SK-MEL-5 (cell line): ENCODE measurements around the gene NINJ1. TPM values are rescaled to one million over a fixed set of nuclear protein-coding genes. Genes with fewer than 3 reads are reported as not detected.
A peak's percentile ranks its signal among the peaks of the same experiment; 100 is the strongest.
"Not testable (repeated sequence)": the region's sequence is repeated elsewhere in the genome, so short reads cannot be mapped to it uniquely, and the experiment has no call there.

Experiments
- DNase-seq: peaks from one replicate; pipeline ENCODE4 v3.0.0-alpha.2; 2016; ENCODE audit warnings: low read depth, low spot score
- in situ Hi-C: cut with HindIII; loops from 2 replicates; pipeline ENCODE4 v1.10.0; 2016; ENCODE audit warnings: low sequenced_read_pairs, high pct_unique_total_duplicates, low pct_unique_long_range_greater_than_20kb
- total RNA-seq: library from RNA; depleted of rRNA; stranded (reverse); fragments of >200 nt; shearing (Covaris generic); gene quantifications from 2 replicates; pipeline ENCODE4 v1.2.3, GENCODE V29; 2014

NINJ1 gene
- total RNA-seq, 1 experiment from 2014 or later, result 81.3 TPM

DNA sequence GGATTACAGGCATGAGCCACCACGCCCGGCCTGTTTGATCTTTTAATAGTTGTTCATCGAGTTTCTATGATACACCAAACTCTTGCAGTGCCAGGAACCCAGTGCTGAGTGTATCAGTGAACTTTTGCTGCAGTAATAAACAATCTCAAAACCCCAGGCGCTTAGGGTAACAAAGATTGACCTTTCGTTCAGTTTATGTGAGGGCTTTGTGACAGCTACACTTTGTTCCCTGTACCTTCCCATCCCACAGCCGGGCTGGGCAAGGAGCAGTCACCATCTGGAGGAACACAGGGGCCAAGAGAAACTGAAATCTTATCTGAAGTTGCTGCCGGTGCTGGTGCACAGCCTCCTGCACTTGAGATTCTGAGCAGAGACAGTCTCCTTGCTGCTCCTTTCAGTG, 32.6 kb upstream of the NINJ1 start:
- no peak for DNase-seq
- in situ Hi-C loops, result no loop called here

DNA sequence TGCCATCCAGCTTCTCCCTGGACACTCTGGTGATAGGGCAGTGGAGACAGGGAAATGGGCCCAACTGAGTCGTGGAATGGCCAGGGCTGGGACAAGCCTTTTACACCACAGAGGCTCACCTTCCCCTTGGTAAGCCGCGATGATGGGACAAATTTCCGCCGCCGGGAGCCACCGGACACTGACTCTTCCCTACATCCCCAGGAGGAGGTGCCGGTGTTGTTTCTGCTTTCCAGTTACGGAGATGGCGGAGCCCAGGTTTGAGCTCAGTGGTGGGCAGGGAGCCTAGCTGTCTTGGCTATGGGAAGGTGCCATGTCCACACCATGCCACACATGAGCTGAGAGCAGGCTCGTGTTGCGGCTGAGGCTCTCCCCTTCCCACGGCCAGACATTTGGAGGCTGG, 30.0 kb upstream of the NINJ1 start:
- in situ Hi-C loops, result no loop called here
- no peak for DNase-seq

DNA sequence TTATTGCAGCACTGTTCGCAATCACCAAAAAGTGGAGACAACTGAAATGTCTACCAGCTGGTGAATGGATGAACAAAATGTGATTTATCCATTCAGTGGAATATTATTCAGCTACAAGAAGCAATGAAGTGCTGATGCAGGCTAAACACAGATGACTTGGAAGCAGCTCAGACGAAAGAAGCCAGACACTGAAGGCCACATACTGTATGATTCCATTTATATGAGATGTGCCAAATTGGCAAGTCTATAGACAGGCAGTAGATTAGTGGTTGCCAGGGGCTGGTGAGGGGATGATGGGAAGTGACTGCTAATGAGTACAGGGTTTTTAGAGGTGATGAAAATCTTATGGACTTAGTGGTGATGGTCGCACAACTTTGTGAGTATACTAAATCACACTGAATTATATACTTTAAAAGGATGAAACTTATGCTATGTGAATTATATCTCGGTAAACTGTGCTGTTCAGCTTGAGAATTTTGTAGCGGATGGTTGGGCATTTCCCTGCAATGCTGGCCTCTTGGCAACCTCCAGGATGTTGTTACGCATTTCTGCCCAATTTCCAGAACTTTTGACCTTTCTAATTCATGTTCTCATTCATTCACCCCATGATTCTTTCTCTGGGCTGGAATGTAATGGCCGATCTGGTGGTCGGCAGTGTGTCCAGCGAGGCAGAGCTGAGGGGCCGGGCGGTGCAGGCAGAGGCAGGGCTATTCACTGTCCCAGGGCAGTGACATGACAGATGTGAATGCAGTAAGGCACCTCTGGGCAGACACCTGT, 27.9 kb upstream of the NINJ1 start:
- DNase-seq, result no peak
- in situ Hi-C loops, result no loop called here

DNA sequence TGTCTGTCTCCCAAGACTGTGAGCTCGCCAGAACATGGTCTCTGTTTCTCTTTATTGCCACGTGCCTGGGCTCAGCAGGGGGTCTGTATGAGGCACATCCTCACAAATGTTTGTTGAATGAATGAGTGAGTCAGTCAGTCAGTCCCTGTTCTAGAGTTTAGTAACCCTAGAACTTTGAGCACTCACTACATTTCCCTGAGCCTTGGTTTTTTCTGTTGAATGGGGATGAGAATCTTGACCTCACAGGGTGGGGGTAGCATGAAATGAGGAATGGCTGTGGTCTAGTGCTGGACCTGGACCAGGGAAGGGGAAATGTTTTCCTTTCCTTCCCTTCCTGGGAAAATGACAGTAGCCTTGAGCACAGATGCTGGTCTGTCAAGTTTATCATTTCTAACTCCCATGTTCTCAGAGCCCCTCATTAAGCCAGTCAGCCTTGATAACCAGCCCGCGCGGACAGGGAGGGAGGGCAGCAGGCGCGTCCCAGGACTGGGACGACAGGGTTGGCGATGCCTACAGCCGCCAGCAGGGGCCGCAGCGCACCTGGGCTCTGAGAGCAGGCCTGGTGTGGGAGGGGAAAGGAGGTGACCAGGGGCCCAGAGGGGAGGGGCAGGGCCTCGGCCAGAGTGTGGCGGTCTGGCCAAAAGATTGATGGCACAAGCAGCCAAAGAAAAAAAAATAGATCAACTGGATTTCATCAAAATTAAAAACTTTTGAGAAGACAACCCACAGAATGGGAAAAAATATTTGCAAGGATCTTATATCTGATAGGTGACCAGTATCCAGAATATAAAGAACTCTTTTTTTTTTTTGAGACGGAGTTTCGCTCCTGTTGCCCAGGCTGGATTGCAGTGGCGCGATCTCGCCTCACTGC, 25.8 kb upstream of the NINJ1 start:
- in situ Hi-C loops, result no loop called here
- DNase-seq, result peak; percentile 86

DNA sequence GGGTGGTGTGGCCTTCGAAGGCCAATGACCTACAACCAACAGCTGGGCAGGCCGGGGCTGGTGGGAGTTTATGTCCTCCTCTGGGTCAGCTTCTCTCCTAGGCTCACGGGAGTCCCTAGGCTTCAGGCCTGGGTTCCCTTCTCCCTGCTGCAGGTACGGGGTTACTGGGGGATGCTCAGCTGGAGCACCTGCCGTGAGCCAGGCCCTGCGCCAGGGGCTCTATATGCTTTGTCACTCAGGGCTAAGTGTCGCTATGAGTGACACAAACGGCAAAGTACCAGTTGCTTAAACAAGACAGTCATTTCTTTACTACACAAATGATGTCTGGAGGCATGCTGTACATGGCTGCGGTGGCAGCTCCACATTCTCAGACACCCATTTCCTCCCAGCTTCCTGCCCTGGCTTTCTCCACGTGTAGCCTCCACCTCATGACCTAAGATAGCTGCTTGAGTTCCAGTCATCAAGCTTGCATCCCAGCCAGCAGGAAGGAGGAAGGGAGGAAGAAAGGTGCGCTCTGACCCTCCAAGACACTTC, 22.5 kb upstream of the NINJ1 start:
- in situ Hi-C loops, result no loop called here
- DNase-seq, result no peak

DNA sequence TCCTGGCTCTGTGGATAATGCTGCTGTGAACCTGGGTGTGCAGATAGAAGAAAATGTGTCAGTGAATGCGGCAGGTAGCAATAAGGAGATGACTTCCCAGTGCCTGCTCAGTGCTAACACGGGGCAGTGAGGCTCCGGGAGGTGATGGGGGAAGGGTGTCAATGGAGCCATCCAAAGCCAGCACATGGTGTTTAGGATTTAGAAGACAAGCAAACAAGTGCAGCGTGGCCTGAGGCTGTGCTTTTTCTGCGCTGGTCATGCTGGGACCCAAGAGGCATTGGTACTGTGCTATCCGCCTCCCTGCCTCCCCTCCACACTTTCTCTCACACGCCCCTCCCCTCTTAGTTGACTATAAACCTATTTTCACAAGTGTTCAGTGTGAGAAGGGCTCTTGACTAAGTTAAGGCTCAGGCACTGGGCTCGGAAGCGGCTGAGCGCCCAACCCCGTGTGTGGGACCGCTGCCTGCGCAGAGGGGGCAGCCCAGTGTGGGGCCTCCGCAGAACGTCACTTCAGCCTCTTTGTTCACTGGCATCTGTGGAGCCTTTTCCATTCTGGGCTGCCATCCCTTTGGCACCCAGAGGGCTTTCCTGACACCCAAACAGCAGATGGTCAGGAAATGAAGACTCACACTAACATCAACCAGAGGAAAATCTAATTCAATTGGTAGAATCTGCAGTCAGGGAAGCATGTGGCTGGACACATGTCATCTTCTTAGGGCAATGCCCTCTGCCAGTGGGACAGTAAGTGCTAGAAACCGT, 21.8 kb upstream of the NINJ1 start:
- in situ Hi-C loops, result no loop called here
- no peak for DNase-seq

DNA sequence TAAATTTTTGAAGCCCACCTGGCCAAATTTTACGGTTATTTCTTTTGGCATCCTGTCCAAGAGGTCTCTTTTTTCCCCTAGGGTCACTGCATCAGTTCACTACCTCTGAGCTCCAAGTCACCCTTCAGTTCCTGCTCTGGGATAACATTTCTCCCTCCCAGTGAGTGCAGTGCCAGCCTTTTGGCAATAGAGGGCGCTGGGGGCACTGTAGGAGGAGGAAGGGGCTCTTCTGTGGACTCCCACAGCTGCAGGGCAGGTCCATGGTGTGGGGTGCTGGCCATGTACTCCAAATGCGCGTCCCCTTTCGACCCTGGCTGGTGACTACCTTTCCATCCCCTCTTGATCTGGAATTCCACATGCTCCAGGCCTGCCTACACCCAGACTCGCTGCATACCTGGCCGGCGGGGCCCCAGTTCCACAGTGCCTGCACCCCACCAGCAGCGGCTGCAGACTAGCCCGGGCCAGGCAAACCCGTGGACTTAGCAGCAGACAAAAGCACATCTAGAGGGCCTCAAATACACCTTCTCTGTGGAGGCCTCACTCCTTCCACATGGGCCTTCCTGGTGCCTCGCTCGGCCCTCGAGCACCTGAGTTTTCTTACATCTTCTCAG, 20.3 kb upstream of the NINJ1 start:
- DNase-seq, result peak; percentile 77
- in situ Hi-C loops, result no loop called here

DNA sequence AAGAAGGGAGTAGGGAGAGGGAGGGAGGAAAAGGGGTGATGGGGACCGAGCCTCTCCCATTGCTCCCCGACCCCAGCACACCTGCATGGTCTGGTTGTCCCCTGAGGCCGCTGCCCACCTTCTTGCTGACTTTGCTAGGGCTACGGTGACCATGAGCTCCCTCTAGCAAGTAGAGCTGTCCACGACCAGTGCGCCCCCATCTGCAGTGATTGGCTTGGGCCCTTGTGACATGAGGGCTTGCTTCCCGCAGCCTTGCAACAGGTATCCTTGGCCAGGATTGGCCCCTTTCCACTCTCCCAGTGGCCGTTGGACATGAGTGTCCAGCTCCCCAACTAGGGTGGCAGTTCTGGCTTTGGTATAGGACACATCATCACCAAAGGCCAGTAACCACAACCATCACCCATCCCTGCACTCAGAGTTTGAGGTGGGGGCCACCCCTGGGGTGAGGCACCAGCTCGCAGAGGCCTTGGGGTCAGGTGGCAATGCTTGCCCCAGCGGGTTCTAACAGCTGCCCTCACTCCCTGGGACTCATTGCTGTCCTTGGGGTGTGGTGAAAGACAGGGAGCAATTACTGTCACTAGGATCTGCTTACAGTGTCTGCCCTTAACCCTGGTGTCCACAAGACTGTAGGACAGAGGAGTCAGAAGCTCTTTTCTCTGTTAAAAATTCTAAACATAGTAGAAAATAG, 17.2 kb upstream of the NINJ1 start:
- in situ Hi-C loops, result no loop called here
- no peak for DNase-seq

DNA sequence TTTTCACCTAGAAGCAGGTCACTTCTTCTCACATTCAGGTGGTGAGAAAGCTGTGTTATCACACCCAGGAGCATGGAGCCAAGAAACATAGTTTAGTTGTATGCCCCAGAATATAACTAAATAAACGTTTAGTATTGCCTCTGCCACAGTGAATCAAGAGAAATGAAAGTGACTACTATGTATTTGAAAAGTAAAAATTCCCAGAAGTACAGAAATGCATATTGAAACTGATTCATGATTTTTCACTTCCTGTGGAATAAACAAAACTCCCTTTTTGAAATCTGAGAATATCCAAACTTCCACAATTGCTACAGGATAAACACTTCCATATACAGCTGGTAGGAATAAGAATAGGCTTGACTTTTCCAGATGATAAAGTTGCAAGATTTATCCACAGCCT, 15.3 kb upstream of the NINJ1 start:
- in situ Hi-C loops, result no loop called here
- DNase-seq, result no peak

DNA sequence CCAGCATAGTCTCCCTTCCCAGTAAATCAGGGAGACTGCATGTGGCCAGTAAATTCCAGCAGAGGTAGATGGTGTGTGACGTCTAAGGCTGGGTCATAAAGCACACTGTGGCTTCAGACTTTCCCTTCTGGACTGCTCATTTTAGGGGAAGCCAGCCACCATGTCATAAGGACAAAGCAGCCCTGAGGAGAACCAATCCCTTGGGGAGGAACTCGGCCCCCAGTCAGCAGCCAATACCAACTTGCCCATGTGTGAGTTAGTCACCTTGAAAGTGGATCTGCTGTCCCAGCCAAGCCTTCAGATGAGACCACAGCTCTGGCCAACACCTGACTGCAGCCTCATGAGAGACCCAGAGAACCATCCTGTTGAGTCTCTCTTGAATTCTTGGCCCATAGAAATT, 14.7 kb upstream of the NINJ1 start:
- no peak for DNase-seq
- in situ Hi-C loops, result no loop called here

DNA sequence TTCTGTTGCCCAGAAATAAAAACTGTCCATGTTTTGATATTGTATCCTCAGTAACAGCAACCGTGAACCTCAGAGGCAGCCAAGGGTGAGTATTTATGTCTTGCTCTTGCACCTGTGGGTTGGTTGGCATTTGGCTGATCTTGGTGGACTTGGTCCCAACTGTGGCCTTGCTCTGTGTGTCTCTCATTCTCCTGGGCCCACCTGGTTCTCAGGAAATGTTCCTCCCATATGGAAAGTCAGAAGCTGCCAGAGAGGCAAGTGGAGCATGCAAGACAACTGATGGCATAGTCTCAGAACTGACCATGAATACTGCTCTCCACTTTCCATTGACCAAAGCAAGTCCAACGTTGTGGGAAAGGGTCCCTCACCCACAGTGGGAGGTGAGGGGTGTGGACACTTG, 13.6 kb upstream of the NINJ1 start:
- in situ Hi-C loops, result no loop called here
- no peak for DNase-seq

DNA sequence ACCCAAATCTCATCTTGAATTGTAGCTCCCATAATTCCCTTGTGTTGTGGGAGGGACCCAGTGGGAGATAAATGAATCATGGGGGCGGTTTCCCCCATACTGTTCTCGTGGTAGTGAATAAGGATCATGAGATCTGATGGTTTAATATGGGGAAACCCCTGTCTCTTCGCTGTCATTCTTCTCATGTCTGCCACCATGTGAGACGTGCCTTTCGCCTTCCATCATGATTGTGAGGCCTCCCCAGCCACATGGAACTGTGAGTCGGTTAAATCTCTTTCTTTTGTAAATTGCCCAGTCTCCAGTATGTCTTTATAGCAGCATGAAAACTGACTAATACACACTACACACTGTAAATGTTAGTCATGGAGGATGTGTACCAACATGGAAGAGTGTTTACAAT, 12.6 kb upstream of the NINJ1 start:
- peak; percentile 50 for DNase-seq
- in situ Hi-C loops, result not testable (repeated sequence)

DNA sequence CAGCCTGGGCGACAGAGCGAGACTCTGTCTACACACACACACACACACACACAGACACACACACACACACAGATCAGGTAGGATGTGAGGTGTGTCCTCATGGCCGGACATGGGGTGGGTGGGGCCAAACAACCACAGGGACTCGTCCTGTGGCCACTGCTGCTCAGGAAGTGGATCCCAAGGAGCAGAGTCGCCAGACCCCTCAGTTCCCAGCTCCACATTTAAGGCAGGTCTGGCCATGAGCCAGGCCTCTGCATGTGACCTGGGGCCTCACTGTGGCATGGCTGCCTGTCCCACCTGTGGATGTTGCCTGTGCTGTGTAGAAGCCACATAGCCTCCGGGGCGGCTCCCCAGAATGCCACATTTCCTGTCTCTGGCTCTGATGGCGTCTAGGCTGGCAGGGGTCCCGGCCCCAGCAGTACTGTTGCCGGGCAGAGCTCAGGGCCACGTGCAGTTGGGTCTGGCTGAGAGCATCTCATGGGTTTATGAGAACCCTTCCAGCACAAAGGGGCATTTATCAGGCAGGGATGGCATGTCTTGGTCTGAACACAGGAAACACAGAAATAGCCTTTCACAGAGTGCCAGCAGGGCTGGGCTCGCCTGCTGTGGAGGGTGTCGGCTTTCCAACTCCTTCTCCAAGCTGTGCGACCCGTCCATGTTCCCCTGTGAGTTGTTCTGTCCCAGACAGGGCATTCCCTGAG, 9.9 kb upstream of the NINJ1 start:
- DNase-seq, result peak; percentile 99
- in situ Hi-C loops, result no loop called here

DNA sequence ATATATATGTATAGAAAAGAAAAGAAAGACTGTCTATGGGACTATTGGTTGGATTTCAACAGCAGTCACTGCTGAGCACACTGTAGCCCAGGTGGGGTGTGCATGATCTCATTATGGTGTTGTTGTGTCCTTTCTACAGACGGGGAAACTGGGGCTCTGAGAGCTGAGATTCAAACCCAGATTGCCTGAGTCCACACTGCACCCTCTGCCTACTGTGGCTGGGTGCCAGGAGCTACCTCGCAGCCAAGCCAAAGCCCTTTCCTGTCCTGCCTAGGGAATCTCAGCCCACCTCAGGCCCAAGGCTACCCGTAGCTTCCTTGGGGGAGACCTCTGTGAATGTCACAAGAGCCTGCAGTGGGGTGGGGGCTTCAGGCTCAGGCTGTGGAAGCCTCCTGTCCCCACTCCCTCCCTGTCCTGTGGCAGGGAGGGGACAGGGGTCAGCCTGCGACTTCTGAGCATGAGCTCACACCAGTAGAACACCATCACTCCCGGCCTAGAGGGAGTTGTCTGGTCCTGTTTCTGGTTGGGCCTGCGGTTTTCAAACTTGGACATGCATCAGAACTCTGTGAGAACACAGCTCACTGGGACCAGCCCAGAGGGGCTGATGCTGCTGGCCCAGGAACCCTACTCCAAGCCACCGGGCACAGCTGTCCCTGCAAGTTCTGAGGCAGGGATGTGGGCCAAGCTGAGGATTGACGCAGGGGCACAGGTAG, 7.9 kb upstream of the NINJ1 start:
- DNase-seq, result no peak
- in situ Hi-C loops, result no loop called here

DNA sequence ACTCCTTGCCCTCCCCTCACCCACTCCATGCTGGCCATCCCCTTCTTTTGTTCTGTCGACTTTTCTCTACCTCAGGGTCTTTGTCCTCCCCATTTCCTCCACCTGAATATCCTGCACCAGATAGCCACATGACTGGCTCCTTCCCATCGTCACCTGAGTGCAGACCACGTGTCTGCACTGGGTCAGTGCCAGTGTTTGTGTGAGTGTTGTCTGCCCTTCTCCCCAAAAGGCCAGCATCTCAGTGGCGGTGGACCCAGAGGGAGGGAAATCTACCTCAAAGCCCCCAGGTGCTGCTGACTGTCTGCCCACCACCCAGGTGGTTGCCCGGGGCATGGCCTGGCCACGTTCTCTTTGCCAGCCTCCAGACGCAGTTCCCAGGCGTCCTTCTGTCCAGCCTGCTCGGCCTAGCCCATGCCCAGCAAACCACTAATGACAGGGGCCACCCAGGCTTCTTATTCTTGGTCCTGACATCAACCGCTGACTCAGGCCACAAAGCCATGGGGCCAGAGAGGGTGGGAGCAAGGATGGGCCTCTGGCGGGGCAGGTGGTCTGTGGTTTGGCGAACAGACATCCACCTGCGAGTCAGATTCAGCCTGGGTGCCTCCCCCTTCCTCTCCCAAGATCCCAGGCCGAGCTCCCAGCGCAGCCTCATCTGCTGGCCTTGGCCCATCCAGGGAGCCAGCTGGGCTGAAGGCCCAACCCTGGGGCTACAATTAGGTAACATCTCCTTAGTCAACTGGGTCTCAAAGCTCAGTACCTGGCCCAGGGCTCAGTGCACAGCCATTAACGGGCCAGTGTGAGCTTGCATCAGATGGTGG, 5.5 kb upstream of the NINJ1 start:
- in situ Hi-C loops, result no loop called here

More for the DNA sequence above, 5.5 kb upstream of the NINJ1 start:
- DNase-seq, result no peak
